Panc1 (cell line): ENCODE measurements around the gene GADL1.

Experiments used
- CTCF ChIP-seq: fragments of 450-650 bp; IDR thresholded peaks from 2 replicates; pipeline ENCODE4 v1.5.1; 2017; ENCODE audit warnings: mild to moderate bottlenecking
- POLR2AphosphoS5 ChIP-seq: IDR thresholded peaks from 2 replicates; pipeline ENCODE4 v1.6.1; 2012; ENCODE audit warnings: mild to moderate bottlenecking, low read depth, low read length, moderate library complexity
- SIN3A ChIP-seq: IDR thresholded peaks from 2 replicates; pipeline ENCODE4 v1.6.1; 2012; ENCODE audit warnings: low read depth, mild to moderate bottlenecking, low read length, moderate library complexity, borderline replicate concordance; ENCODE audit not compliant: insufficient read depth
- TCF7L2 ChIP-seq: IDR thresholded peaks from 2 replicates; pipeline ENCODE4 v1.6.1; 2011; ENCODE audit warnings: mild to moderate bottlenecking, low read depth, low read length, inconsistent platforms
- TF ChIP-seq, protein P1 (sequence below), 2 experiments: IDR thresholded peaks; 2 replicates each; pipeline ENCODE4 v1.6.1; 2011 to 2012; ENCODE audit warnings: low read depth in 2 of 2, control low read depth in 1 of 2, low read length in 1 of 2, mild to moderate bottlenecking in 1 of 2, moderate library complexity in 1 of 2; ENCODE audit not compliant: insufficient read depth in 1 of 2

DNA sequence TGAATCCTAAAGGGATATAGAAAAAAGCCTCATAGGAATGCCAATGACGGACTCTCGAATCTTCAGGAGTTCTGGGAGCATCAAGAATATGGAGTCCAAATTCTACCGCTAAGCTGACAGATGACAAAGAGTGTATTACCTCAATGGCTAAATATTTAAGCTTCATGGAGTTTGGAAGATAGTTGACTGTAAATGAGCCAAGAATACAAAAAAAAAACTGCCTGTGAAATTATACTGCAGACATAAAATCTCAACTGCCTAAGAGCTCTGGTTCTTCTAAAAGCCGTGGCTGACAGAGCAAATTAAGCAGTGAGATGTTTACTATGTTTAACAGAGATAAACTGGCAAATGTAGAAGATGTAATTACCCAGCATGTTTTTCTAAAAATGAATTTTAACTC is 140.0 kb downstream of the GADL1 start:
- TF ChIP-seq SIN3A (no peak), CTCF (no peak), TCF7L2 (no peak), POLR2AphosphoS5 (no peak)
- TF ChIP-seq, protein P1, sequence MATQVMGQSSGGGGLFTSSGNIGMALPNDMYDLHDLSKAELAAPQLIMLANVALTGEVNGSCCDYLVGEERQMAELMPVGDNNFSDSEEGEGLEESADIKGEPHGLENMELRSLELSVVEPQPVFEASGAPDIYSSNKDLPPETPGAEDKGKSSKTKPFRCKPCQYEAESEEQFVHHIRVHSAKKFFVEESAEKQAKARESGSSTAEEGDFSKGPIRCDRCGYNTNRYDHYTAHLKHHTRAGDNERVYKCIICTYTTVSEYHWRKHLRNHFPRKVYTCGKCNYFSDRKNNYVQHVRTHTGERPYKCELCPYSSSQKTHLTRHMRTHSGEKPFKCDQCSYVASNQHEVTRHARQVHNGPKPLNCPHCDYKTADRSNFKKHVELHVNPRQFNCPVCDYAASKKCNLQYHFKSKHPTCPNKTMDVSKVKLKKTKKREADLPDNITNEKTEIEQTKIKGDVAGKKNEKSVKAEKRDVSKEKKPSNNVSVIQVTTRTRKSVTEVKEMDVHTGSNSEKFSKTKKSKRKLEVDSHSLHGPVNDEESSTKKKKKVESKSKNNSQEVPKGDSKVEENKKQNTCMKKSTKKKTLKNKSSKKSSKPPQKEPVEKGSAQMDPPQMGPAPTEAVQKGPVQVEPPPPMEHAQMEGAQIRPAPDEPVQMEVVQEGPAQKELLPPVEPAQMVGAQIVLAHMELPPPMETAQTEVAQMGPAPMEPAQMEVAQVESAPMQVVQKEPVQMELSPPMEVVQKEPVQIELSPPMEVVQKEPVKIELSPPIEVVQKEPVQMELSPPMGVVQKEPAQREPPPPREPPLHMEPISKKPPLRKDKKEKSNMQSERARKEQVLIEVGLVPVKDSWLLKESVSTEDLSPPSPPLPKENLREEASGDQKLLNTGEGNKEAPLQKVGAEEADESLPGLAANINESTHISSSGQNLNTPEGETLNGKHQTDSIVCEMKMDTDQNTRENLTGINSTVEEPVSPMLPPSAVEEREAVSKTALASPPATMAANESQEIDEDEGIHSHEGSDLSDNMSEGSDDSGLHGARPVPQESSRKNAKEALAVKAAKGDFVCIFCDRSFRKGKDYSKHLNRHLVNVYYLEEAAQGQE (IDR thresholded peaks at IDR 0.05; ENCODE audit: insufficient read depth in 1 of 2, low read depth in 2 of 2, low read length in 1 of 2): no peak
